ENCODE data around the gene ALMS1.
"Not testable (repeated sequence)": the region's sequence is repeated elsewhere in the genome, so short reads cannot be mapped to it uniquely, and the experiment has no call there.

The ALMS1 gene

GRCh38 chr2:73494031-73494430 lies 108.4 kb downstream of the ALMS1 start:
- TF ChIP-seq, protein P1, sequence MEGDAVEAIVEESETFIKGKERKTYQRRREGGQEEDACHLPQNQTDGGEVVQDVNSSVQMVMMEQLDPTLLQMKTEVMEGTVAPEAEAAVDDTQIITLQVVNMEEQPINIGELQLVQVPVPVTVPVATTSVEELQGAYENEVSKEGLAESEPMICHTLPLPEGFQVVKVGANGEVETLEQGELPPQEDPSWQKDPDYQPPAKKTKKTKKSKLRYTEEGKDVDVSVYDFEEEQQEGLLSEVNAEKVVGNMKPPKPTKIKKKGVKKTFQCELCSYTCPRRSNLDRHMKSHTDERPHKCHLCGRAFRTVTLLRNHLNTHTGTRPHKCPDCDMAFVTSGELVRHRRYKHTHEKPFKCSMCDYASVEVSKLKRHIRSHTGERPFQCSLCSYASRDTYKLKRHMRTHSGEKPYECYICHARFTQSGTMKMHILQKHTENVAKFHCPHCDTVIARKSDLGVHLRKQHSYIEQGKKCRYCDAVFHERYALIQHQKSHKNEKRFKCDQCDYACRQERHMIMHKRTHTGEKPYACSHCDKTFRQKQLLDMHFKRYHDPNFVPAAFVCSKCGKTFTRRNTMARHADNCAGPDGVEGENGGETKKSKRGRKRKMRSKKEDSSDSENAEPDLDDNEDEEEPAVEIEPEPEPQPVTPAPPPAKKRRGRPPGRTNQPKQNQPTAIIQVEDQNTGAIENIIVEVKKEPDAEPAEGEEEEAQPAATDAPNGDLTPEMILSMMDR (IDR thresholded peaks at IDR 0.05; ENCODE audit: borderline replicate concordance, insufficient read depth, low read depth, low read length), result no peak
- no peak overlapping the region for H3K4me3 ChIP-seq (ENCODE audit: low read depth, low read length)

DNA sequence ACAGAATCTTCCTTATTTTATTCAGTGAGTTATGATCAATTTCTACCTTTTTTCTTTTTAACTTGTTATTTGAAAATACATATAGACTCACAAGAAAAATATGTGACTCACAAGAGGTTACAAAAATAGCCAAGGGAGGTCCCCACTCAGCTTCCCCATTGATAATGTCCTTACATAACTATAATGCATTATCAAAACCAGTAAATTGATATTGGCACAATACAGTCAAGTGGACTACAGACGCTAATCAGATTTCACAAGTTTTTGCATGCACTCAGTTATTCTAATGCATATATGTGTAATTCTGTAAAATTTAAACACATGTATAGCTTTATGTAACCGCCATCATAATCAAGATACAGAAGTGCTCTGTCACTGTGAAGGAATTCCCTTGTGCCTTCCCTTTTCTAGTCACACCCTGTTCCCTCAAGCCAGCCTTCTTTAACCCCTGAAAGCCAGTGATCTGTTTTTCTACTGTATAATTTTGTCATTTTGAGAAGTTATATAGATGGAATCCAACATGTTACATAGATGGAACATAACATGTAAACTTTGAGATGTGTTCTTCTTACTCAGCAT lies 118.4 kb downstream of the ALMS1 start:
- TF ChIP-seq, protein P1 (IDR thresholded peaks at IDR 0.05; ENCODE audit: borderline replicate concordance, insufficient read depth, low read depth, low read length), result no peak
- no peak overlapping the region for H3K4me3 ChIP-seq (ENCODE audit: low read depth, low read length)

- H3K4me3 ChIP-seq (ENCODE audit: low read depth, low read length), result not testable (repeated sequence)
Observed at GRCh38 chr2:73504850-73505249, 119.2 kb downstream of the ALMS1 start.

- TF ChIP-seq, protein P1 (IDR thresholded peaks at IDR 0.05; ENCODE audit: borderline replicate concordance, insufficient read depth, low read depth, low read length), result 0 out of 2 replicates have a peak, but pooled peaks have one; percentile 9
- not testable (repeated sequence) for H3K4me3 ChIP-seq (ENCODE audit: low read depth, low read length)
Observed at GRCh38 chr2:73510470-73510869, 124.8 kb downstream of the ALMS1 start.

GRCh38 chr2:73516033-73516432 lies 130.4 kb downstream of the ALMS1 start:
- TF ChIP-seq, protein P1 (IDR thresholded peaks at IDR 0.05; ENCODE audit: borderline replicate concordance, insufficient read depth, low read depth, low read length), result no peak

GRCh38 chr2:73528688-73529087 lies 143.1 kb downstream of the ALMS1 start:
- TF ChIP-seq, protein P1 (IDR thresholded peaks at IDR 0.05; ENCODE audit: borderline replicate concordance, insufficient read depth, low read depth, low read length), result no peak
- H3K4me3 ChIP-seq (ENCODE audit: low read depth, low read length), result no peak overlapping the region

More at GRCh38 chr2:73516033-73516432, 130.4 kb downstream of the ALMS1 start:
- no peak overlapping the region for H3K4me3 ChIP-seq (ENCODE audit: low read depth, low read length)

- not testable (repeated sequence) for H3K4me3 ChIP-seq (ENCODE audit: low read depth, low read length)
Observed at GRCh38 chr2:73530773-73531172, 145.1 kb downstream of the ALMS1 start.

GRCh38 chr2:73532381-73532780 lies 146.7 kb downstream of the ALMS1 start:
- TF ChIP-seq, protein P1 (IDR thresholded peaks at IDR 0.05; ENCODE audit: borderline replicate concordance, insufficient read depth, low read depth, low read length), result no peak

More at GRCh38 chr2:73532381-73532780, 146.7 kb downstream of the ALMS1 start:
- H3K4me3 ChIP-seq (ENCODE audit: low read depth, low read length), result no peak overlapping the region

All from GM12875 (cell line).